Endometrial microvascular endothelial cells (primary cell): ENCODE data around the gene SIX2. TPM values are rescaled to one million over a fixed set of nuclear protein-coding genes. Genes with fewer than 3 reads are reported as not detected.
"Not testable (repeated sequence)": the region's sequence is repeated elsewhere in the genome, so short reads cannot be mapped to it uniquely, and the experiment has no call there.

Experiments
- in situ Hi-C: cut with HindIII; loops from 2 replicates; pipeline ENCODE4 v1.10.0; 2017; ENCODE audit warnings: low sequenced_read_pairs, low pct_unique_long_range_greater_than_20kb; ENCODE audit errors: inconsistent ontology term
- total RNA-seq: library from RNA; depleted of rRNA; stranded (reverse); fragments of >200 nt; gene quantifications from one replicate; pipeline ENCODE4 v1.2.3, GENCODE V29; 2015; ENCODE audit errors: inconsistent ontology term

The SIX2 gene
- not detected for total RNA-seq

DNA sequence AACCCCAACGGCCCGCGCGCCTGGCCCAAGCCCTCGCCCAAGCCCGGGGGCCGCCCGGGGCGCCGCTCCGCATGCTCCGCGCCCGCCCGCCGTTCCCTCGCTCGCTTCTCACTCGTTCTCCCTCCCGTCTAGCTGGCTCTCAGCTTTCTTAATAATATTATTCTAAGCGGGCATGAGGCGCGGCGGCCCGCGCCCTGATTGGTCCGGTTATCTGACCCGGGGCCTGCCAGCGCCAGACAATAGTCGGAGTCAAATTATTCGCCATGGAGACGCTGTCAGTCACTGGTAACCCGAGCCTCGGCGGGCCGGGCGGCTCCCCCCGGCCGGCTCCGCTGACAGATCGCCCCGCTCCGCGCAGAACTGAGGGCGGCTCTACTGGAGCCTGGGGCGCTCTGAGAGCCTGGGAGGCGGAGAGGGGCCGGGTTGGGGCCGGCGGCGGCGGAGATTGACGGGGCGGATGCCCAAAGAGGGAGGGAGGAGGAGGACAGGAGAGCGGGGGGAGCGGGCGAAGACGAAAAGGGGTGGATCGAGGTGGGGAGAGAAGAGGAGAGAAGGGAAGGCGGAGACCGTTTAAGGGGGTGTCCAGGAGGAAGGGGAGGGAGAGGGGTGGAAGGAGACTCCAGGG, at the start of gene SIX2:
Gene SIX2 (minus strand): TSS at position 150 of the 625 bp plus-strand sequence. CDS start 342 bp downstream, outside the sequence.
- in situ Hi-C loops = no loop called here

DNA sequence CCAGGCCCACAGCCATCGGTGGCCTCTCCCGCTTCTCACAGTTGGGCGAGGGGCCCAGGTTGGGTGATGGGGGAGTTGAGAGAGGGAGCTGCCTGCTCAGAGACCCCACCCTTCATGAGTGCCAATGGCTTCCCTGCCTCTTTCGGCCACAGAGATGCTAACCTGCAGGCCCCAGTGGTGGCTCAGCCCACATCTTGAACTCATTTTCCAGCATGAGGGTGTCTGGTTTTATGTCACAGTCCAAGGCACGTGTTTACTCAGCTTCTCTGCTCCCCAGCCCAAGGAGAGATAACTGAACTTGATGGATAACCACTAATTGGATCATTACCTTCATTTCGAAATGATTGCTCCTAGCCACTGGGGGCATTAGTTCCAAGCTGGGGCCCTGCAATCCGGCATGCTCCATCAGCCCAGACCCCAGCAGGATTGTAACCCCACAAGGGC, 45.9 kb upstream of the SIX2 start:
- in situ Hi-C loops = no loop called here

DNA sequence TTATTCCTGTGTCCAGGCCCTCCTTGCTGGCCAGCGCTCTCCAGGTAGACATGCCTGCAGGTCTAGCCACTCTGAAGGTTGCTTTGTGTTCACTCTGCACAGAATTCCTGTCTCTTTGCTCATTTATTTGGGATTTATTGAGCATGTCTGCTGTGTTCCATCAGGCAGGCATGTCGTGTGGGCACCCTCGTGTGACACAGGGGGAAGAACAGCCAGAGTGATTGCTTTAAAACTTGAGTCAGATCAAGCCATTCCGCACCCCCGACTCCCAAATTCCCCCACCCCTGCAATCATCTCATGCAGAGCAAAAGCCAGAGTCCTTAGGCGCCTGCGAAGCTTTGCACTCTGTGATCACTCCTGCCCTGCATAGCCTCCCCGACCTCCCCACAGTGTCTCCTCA, 44.7 kb upstream of the SIX2 start:
- in situ Hi-C loops = no loop called here

DNA sequence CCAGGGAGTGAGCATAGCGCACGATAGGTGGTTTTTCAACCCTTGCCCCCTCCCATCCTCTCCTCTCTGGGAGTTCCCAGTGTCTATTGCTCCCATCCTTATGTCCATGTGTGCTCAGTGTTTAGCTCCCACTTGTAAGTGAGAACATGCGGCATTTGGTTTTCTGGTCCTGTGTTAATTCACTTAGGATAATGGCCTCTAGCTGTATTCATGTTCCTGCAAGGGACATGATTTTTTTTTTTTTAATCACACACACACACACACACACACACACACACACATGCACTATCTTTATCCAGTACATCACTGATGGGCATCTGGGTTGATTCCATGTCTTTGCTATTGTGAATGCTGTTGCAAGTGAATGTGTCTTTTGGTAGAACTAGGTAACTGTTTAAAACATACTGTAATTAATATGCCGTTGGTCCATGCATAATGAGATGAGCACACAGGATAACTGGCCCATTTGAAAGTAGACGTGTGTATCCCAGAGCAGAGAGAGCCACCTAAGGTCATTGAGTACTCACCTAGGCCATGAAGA, 43.2 kb upstream of the SIX2 start:
- in situ Hi-C loops = no loop called here

DNA sequence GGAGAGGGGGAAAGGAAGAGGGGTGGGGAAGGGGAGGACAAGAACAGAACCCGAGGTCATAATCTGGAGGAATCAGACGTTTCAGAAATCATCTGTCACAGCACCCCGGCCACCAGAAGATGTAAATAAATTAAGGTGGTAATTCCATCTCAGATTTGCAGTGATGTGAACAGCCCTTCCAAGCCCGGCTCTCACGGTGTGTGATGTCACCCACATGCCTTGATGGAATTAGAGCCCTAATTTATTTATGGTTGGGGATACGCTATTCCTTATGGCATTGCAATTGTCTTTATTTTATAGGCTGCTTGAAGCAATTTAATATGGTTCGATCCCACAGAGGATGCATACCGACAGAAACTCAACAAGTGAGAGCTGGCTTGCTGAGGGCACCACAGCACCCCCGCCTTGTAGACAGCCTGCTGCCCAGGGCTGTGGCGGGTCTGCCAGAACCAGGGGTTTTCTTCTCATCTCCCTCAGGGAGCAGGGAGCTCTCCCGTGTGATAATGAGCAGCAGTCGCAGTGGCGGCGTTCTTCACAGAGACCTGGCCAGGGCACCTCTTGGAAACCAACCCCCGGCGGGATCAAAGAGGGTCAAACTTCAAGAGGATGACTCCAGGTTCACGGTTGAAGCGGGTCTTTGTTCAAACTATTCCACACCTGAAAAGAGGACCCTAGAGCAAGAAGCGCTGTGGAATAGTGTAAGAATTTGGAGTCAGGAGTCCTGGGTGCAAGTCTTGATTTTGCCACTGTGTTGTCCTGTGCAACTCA, 40.5 kb upstream of the SIX2 start:
- in situ Hi-C loops = no loop called here

DNA sequence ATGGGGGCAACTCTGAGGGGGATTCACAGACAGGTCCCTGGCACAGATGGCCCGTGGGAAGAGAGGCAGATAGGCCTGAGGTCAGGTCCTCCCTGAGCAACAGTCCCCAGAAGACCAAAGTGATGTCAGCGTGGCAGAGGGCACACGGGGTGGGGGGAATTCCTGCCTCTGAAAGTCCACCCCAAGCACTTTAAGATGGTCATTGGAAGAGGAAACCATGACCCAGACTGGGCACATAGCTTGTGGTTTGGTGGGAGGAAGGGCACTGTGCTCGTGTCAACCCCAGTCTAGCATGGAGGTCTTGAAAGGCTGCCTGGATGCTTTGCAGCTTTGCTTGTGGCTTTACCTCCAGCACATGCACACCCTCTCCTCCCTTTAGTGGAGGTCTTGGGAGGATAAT, 38.0 kb upstream of the SIX2 start:
- in situ Hi-C loops = no loop called here

DNA sequence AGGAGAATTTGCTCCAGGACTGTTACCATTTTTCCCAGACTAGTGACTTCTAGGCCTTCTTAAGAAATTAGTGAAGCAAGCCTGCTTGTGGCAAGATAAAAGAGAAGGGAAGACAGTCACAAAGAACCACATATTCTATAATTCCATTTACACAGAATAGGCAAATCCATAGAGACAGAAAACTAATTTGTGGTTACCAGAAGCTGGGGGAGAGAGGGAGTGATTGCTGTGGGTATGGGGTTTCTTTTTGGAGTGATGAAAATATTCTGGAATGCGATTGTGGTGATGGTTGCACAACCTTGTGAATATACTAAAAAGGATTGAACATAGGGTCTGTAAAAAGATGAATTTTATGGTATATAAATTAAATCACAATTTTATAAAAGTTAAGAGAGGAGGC, 37.5 kb upstream of the SIX2 start:
- in situ Hi-C loops = no loop called here

DNA sequence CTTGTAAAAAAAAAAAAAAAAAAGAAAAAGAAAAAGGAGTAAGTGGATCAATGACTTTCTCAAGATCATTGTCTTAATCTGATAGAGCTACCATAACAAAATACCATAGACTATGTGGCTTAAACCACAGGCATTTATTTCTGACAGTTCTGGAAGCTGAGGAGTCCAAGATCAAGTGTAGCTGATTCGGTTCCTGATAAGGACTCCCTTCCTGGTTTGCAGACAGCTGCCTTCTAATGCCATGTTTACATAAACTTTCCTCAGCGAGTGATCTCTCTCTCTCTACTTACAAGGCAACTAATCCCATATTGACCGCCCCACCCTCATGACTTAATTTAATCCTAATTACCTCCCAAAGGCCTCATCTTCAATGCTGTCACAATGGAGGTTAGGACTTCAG, 36.5 kb upstream of the SIX2 start:
- in situ Hi-C loops = no loop called here

DNA sequence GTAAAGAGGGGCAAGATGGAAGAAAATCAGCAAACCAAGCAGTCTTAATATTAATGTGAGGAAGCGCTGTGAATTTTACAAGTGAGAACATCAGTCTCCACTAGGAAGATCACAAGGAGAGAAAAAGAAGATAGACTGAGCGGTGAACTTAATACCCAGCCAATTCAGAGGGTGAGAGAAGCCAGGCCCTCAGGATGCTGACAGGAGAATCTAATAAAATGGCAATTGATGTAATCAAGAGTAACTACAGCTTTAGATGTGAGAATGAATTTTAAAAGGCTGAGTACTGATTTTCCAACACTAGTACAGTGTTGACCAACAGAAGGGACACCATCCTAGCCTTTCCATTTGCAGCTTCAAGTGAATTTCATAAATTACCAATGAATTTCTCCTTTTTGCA, 35.7 kb upstream of the SIX2 start:
- in situ Hi-C loops = no loop called here

DNA sequence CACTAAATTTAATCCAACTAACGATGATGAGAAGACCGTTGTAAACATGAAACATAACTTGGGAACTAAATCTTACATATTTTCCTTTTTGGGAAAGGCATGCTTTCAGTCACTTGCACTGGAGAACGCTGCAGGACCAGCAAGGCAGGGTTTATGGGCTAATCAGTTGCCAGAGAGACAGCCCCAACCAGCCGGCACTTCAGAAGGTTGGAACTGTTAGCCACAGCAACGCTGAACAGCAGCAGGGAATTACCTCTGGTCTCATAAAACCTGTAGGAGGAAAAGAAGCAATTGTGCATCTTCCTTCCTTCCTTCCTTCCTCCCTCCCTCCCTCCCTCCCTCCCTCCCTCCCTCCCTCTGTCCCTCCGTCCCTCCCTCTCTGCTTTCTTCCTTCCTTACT, 33.9 kb upstream of the SIX2 start:
- in situ Hi-C loops = no loop called here

DNA sequence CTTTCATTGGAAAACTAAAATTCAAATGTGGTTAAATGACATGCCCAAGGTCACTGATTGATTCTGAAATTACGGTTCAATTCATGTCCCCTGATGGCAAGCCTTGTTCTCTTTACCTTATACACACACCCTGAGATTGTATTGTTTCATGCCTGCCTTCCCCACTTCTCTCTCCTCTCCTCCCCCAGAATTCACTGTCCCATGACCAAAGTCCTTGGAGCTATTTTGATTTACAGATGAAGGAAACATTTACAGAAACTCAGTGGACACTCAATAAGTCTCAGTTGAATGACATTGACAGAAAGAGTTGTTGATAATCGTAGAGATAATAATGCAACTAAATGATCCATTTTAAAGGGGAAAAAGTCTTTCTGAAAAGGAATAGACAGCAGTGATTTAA, 33.1 kb upstream of the SIX2 start:
- in situ Hi-C loops = no loop called here

DNA sequence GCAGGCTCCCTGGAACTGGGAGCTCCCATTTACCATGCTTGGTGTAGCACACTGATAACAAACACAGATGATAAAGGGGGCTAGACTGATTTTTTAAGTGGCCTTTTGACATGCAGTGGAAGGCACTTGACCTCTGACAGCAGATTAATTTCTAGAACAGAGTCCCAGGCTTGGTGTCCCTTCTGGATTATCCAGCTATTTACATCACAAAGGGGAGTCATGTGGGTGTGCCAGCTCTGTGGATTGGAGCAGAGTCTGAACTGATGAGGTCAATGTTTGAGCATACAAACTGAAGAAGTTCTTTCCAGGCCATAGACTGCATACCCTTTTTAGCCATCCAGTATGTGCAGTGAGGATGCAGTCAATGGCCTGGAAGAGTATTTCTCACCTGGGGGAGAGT, 31.5 kb upstream of the SIX2 start:
- in situ Hi-C loops = no loop called here

DNA sequence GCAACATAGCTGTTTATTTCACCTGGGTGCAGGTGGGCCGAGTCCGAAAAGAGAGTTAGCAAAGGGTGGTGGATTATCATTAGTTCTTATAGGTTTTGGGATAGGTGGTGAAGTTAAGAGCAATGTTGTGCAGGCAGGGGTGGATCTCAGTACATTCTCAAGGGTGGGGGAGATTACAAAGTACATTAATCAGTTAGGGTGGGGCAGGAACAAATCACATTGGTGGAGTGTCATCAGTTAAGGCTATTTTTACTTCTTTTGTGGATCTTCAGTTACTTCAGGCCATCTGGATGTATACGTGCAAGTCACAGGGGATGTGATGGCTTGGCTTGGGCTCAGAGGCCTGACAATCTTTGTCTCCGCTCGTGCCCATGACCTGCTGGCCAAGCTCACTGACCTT, 30.6 kb upstream of the SIX2 start:
- in situ Hi-C loops = not testable (repeated sequence)

DNA sequence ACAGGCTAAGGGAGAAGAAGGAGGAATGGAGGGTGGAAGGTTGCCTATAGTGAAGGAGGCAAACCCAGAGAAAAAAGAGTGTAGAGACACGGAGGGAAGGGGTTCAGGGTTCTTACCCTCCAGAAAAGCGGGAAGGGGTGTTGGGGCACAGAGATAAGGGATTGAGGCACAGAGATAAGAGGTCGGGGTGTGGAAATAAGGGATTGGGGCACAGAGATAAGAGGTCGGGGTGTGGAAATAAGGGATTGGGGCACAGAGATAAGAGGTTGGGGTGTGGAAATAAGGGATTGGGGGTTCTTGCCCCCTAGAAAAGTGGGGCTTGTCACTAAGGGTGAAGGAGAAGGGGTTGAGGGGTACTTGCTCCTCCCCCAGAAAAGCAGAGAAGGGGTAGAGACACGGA, 29.6 kb upstream of the SIX2 start:
- in situ Hi-C loops = not testable (repeated sequence)

DNA sequence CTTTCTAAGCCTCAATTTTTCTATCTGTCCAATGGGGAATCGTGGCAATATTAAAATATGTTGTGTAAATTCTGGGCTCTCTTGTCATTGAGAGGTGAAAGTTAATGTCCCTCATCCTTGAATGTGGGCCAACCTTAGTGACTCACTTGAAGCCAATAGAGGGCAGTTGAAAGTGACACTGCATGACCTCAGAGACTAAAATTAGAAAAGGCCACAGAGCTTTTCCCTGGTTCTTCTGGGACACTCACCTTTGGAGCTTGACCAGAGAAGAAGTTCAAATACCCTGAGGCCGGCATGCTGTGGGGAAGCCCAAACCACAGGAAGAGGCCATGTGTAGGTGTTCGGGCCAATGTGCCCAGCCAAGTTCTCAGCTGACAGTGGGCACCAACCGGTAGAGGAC, 24.1 kb upstream of the SIX2 start:
- in situ Hi-C loops = no loop called here

DNA sequence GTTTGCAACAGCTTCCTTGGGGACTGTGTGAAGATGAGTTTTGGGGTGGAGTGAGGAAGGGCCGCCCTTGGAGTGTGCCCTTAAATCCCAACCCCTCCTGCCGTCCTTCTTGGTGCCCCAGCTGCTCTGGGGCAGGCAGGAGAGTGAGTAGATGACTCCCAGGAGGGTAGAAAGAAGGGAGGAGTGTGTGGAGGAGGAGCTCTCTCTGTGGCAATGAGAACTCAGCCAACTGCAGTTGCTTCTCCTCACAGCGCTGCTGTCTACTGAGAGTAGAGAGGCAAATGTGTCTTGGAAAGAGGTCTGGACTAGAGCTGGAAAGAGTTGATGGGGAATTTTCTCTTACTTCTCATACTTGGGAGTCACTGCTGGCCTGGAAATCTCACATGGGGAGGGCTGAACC, 21.8 kb upstream of the SIX2 start:
- in situ Hi-C loops = no loop called here

DNA sequence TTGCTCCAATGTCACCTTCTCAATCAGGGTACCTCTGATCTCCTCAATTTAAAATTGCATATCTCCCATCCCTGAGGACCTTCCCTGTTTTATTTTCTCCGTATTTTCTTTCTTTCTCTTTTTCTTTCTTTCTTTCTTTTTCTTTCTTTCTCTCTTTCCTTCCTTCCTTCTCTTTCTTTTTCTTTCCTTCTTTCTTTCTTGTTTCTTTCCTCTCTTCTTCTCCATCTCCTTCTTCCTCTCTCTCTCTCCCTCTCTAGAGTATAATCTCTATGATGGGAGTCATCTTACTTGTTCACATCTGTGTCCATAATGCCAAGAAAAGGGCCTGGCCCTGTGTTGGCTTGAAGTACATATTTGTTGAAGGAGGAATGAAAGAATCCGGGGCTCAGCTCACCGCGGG, 21.3 kb upstream of the SIX2 start:
- in situ Hi-C loops = no loop called here

DNA sequence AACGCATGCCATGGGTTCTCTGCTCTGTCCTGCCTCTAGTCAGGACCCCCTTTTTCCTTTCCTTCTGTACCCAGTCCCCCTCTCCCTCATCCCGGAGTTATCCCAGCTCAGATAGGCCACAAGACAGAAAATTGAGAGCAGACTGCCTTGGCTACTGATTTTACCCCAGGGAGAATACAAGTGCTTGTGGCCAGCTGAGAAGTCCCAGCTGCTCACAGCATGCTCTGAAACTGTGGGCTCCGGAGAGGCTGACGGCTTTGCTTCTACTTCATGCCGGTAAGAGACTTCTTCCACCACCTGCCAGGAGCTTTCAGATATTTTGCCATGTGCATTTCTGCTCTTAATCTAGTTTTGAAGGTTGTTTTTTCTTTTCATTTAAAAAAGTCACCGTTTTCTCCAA, 20.0 kb upstream of the SIX2 start:
- in situ Hi-C loops = no loop called here

DNA sequence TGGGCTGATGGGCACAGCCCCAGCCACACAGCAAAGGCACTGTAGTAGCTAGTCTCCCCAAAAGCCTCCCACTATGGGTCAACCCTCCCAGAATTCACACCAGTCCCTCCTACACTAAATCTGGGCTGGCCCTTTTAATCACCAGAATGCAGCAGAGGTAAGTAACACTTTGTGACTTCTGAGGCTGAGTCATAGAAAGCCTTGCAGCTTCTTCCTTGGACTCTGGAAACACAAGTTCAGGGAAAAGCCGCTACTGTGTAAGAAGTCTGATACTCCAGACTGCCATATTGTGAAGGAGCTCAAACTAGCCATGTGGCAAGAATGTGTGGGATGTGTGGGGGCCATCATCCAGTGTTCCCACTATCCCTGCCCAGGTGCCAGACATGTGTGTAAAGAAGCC, 19.0 kb upstream of the SIX2 start:
- in situ Hi-C loops = no loop called here

DNA sequence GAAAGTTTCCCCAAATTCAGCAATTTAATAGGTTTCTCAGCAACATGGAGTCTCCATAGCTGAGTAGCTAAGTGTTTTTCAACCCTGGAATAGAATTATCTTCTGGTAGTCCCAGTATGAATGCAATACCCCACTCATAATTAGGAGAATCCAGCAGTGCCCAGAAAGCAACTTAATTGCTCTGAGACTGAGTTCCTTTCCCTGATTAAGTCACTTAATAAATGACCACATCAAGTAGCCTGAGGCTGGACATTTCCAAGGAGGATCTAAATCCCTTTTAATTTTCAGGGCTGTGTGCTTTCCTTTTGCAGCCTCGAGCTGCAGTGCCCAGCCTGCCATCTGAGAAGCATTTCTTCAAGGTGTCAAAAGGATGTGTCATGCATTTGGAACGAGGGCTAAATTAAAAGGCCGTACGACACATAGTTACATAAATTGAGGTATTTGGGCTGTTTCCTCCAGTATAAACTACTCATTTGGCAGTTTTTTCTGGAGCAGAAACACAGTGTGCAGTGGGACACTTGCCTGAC, 17.7 kb upstream of the SIX2 start:
- in situ Hi-C loops = no loop called here
